ENCODE results near the gene VGF.
"Not testable (repeated sequence)": the region's sequence is repeated elsewhere in the genome, so short reads cannot be mapped to it uniquely, and the experiment has no call there.

Gene VGF

GRCh38 chr7:101140339-101140699, 25.1 kb downstream of the VGF start:
- in situ Hi-C loops (cut with MboI; ENCODE audit: low sequenced_read_pairs): no loop called here

DNA sequence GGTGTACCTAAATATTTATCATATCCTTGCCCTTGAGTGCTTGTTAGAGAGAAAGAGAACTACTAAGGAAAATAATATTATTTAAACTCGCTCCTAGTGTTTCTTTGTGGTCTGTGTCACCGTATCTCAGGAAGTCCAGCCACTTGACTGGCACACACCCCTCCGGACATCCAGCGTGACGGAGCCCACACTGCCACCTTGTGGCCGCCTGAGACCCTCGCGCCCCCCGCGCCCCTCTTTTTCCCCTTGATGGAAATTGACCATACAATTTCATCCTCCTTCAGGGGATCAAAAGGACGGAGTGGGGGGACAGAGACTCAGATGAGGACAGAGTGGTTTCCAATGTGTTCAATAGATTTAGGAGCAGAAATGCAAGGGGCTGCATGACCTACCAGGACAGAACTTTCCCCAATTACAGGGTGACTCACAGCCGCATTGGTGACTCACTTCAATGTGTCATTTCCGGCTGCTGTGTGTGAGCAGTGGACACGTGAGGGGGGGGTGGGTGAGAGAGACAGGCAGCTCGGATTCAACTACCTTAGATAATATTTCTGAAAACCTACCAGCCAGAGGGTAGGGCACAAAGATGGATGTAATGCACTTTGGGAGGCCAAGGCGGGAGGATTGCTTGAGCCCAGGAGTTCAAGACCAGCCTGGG, 27.0 kb downstream of the VGF start:
- in situ Hi-C loops (cut with MboI; ENCODE audit: low sequenced_read_pairs): no loop called here

DNA sequence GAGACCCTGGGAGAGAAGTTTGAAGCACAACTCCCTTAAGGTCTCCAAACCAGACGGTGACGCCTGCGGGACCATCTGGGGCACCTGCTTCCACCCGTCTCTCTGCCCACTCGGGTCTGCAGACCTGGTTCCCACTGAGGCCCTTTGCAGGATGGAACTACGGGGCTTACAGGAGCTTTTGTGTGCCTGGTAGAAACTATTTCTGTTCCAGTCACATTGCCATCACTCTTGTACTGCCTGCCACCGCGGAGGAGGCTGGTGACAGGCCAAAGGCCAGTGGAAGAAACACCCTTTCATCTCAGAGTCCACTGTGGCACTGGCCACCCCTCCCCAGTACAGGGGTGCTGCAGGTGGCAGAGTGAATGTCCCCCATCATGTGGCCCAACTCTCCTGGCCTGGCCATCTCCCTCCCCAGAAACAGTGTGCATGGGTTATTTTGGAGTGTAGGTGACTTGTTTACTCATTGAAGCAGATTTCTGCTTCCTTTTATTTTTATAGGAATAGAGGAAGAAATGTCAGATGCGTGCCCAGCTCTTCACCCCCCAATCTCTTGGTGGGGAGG, 27.6 kb downstream of the VGF start:
- in situ Hi-C loops (cut with MboI; ENCODE audit: low sequenced_read_pairs): no loop called here

- in situ Hi-C loops (cut with MboI; ENCODE audit: low sequenced_read_pairs): no loop called here
Measured at GRCh38 chr7:101134399-101134980, 30.9 kb downstream of the VGF start.

- in situ Hi-C loops (cut with MboI; ENCODE audit: low sequenced_read_pairs): no loop called here
Measured at GRCh38 chr7:101133621-101134398, 31.6 kb downstream of the VGF start.

- in situ Hi-C loops (cut with MboI; ENCODE audit: low sequenced_read_pairs): not testable (repeated sequence)
Measured at GRCh38 chr7:101132626-101133600, 32.5 kb downstream of the VGF start.

DNA sequence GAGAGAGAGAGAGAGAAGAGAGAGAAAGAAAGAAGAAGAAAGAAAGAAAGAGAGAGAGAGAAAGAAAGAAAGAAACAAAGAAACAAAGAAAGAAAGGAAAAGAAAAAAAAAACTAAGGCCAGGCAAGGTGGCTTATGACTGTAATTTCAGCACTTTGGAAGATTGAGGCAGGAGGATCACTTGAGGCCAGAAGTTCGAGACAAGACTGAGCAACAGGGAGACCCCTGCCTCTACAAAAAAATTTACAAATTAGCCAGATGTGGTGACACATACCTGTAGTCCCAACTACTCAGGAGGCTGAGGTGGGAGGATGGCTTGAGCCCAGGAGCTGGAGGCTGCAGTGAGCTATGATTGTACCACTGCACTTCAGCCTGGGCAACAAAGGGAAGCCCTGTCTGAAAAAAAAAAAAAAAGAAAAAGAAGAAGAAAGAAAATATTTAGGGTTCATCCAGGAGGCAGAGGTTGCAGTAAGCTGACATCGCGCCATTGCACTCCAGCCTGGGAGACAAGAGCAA, 35.7 kb downstream of the VGF start:
- in situ Hi-C loops (cut with MboI; ENCODE audit: low sequenced_read_pairs): no loop called here

GRCh38 chr7:101128040-101128834, 37.1 kb downstream of the VGF start:
- in situ Hi-C loops (cut with MboI; ENCODE audit: low sequenced_read_pairs): no loop called here

- in situ Hi-C loops (cut with MboI; ENCODE audit: low sequenced_read_pairs): no loop called here
Measured at GRCh38 chr7:101127460-101128039, 37.8 kb downstream of the VGF start.

DNA sequence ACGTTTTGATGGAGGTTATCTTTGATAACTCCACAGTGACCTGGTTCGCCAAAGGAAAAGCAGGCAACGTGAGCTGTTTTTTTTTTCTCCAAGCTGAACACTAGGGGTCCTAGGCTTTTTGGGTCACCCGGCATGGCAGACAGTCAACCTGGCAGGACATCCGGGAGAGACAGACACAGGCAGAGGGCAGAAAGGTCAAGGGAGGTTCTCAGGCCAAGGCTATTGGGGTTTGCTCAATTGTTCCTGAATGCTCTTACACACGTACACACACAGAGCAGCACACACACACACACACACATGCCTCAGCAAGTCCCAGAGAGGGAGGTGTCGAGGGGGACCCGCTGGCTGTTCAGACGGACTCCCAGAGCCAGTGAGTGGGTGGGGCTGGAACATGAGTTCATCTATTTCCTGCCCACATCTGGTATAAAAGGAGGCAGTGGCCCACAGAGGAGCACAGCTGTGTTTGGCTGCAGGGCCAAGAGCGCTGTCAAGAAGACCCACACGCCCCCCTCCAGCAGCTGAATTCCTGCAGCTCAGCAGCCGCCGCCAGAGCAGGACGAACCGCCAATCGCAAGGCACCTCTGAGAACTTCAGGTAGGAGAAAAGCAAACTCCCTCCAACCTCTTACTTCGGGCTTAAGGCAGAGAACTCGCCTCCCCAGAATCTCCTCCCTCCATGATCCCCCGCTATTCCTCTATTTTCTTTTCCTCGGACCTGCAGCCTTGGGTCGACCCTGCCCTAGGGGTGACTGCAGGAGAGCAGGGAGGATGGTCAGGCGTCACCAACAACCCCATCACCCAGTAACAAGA, 38.5 kb downstream of the VGF start, which contains the start of gene SERPINE1:
SERPINE1 (plus strand) TSS at position 454 of the 809 bp plus-strand sequence. CDS start 1,290 bp downstream, outside the sequence.
- in situ Hi-C loops (cut with MboI; ENCODE audit: low sequenced_read_pairs): no loop called here

DNA sequence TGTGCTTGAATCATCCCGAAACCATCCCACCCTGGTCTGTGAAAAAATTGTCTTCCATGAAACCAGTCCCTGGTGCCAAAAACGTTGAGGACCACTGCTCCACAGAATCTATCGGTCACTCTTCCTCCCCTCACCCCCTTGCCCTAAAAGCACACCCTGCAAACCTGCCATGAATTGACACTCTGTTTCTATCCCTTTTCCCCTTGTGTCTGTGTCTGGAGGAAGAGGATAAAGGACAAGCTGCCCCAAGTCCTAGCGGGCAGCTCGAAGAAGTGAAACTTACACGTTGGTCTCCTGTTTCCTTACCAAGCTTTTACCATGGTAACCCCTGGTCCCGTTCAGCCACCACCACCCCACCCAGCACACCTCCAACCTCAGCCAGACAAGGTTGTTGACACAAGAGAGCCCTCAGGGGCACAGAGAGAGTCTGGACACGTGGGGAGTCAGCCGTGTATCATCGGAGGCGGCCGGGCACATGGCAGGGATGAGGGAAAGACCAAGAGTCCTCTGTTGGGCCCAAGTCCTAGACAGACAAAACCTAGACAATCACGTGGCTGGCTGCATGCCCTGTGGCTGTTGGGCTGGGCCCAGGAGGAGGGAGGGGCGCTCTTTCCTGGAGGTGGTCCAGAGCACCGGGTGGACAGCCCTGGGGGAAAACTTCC, 39.2 kb downstream of the VGF start:
- in situ Hi-C loops (cut with MboI; ENCODE audit: low sequenced_read_pairs): no loop called here

GRCh38 chr7:101124376-101125056, 40.9 kb downstream of the VGF start:
- in situ Hi-C loops (cut with MboI; ENCODE audit: low sequenced_read_pairs): no loop called here

DNA sequence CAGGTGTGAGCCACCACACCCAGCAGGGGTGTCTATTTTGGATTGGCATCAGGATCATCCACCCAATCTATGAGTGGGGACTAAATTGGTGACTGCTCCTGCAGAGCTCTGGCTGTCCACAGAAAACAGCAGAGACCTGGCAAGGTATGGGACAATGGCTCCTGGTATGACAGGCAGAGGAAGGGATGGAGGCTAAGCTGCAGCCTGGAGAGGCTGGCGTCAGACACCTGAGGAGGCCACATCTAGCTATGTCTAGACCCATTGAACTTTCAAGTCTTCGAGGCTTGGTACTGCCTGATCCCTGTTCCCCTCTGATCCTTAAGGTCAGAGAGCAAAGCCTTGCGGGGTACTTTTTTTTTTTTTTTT, 41.7 kb downstream of the VGF start:
- in situ Hi-C loops (cut with MboI; ENCODE audit: low sequenced_read_pairs): no loop called here

GRCh38 chr7:101122933-101123702, 42.3 kb downstream of the VGF start:
- in situ Hi-C loops (cut with MboI; ENCODE audit: low sequenced_read_pairs): no loop called here

DNA sequence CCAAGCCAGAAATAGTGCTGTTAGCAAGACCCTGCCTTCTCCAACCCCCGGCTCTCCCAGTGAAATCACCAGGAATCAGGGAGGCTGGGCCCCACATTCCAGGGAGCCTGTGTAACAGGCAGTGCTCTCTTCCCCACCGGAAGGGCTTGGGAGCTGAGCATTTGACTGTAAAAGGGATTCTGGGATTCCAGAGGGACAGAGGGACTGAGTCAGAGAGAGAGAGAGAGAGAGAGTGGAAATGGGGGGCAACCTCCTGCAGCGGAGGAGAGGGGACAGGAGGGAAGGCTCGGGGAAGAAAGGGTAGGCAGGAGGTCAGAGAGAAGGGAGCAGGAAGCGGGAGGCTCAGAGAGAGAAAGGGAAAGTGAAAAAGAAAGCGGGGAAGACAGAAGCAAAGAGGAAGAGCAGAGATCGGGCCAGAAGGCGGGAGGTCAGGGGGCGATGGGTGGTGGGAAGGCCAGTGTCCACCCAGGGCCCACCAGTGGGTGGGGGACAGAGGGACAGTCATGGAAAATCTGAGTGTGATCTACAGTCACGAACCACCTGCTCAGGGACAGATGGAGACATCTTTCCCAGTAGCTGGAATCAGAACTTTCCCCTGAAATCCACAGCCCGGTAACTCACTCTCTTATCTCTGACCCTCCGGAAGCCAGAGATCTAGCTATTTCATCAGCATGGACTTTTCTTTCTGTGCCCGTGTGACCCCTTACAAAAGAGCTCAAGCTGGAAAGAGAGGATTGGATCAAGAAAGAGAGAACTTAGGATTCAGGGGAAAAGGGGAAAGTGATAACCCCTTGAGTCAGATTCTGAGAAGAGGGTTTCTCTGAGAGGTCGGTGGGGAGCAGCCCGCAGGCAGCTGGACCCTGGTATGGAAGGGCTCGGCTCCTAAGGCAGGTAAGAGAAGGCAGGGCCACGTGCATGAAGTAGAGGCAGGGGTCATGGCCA, 43.1 kb downstream of the VGF start:
- in situ Hi-C loops (cut with MboI; ENCODE audit: low sequenced_read_pairs): no loop called here

- in situ Hi-C loops (cut with MboI; ENCODE audit: low sequenced_read_pairs): not testable (repeated sequence)
Measured at GRCh38 chr7:101121631-101121990, 43.8 kb downstream of the VGF start.

Data from HL-60/S4 treated with retinoic acid at 250 ng/mL for 4 days and 3 days (cell line).